ENCODE results near the gene CDC42BPB.

DNA sequence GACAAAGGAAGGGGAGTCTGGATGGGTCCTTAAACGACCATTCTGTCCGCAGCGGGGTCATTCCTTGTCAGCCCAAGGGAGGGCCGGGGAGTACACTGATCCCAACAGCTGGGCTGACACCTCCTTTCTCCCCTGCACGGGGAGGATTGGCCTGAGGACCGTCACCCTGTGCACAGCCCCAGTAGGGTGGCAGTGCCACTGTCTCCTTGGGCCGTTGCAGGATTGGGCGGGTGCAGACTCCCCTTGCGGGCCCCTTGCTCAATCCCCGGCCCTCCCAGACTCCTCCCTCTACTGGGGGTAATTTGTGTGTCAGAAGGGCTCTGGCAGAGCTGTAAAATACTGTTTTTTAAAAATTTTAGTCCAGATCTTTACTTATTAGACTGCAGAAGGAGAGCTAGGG lies 147.4 kb downstream of the CDC42BPB start:
- TF ChIP-seq, protein P1, sequence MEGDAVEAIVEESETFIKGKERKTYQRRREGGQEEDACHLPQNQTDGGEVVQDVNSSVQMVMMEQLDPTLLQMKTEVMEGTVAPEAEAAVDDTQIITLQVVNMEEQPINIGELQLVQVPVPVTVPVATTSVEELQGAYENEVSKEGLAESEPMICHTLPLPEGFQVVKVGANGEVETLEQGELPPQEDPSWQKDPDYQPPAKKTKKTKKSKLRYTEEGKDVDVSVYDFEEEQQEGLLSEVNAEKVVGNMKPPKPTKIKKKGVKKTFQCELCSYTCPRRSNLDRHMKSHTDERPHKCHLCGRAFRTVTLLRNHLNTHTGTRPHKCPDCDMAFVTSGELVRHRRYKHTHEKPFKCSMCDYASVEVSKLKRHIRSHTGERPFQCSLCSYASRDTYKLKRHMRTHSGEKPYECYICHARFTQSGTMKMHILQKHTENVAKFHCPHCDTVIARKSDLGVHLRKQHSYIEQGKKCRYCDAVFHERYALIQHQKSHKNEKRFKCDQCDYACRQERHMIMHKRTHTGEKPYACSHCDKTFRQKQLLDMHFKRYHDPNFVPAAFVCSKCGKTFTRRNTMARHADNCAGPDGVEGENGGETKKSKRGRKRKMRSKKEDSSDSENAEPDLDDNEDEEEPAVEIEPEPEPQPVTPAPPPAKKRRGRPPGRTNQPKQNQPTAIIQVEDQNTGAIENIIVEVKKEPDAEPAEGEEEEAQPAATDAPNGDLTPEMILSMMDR (IDR thresholded peaks at IDR 0.05), result no peak
- TF ChIP-seq POLR2A (IDR thresholded peaks at IDR 0.05), result no peak

Measured in lower leg skin (tissue), 3 donors.